DOHH2 (cell line): ENCODE measurements around the gene TMEM98.

Experiments
- H3F3A ChIP-seq: fragments of 200-600 bp; sonication (generic), shearing (Covaris generic); 2 replicates; pipeline ENCODE4 v1.6.0; 2016; ENCODE audit warnings: antibody characterized with exemption, mild to moderate bottlenecking; ENCODE audit not compliant: control insufficient read depth, insufficient read depth
- H3K27ac ChIP-seq: fragments of 200-600 bp; sonication (generic); 2 replicates; pipeline ENCODE4 v1.5.1; 2014; ENCODE audit warnings: low read depth, mild to moderate bottlenecking, low read length, moderate library complexity
- H3K27me3 ChIP-seq: fragments of 200-600 bp; sonication (generic); 2 replicates; pipeline ENCODE4 v1.6.1; 2014; ENCODE audit warnings: mild to moderate bottlenecking, low read length, mixed read lengths; ENCODE audit not compliant: control insufficient read depth
- H3K36me3 ChIP-seq: fragments of 200-600 bp; sonication (generic); 2 replicates; pipeline ENCODE4 v1.6.1; 2014; ENCODE audit warnings: mild to moderate bottlenecking, low read length, moderate library complexity, mixed read lengths; ENCODE audit not compliant: control insufficient read depth
- H3K4me1 ChIP-seq: fragments of 200-600 bp; sonication (generic); 2 replicates; pipeline ENCODE4 v1.6.1; 2014; ENCODE audit warnings: mild to moderate bottlenecking, low read length, mixed read lengths; ENCODE audit not compliant: control insufficient read depth
- H3K4me2 ChIP-seq: fragments of 200-600 bp; sonication (generic); 2 replicates; pipeline ENCODE4 v1.6.0; 2014; ENCODE audit warnings: mild to moderate bottlenecking, low read length, moderate library complexity
- H3K4me3 ChIP-seq: fragments of 200-600 bp; sonication (generic); 2 replicates; pipeline ENCODE4 v1.5.1; 2014; ENCODE audit warnings: mild to moderate bottlenecking, low read length, mixed read lengths
- H3K79me2 ChIP-seq: fragments of 200-600 bp; sonication (generic); 2 replicates; pipeline ENCODE4 v1.6.1; 2014; ENCODE audit warnings: mild to moderate bottlenecking, low read length, mixed read lengths; ENCODE audit not compliant: control insufficient read depth
- H3K9me2 ChIP-seq: fragments of 200-600 bp; sonication (generic); replicated peaks from 2 replicates; pipeline ENCODE4 v1.6.1; 2014; ENCODE audit warnings: mild to moderate bottlenecking, low read length, mixed read lengths; ENCODE audit not compliant: control insufficient read depth
- H3K9me3 ChIP-seq: fragments of 200-600 bp; sonication (generic); 2 replicates; pipeline ENCODE4 v1.6.1; 2014; ENCODE audit warnings: antibody characterized with exemption, low read length, mixed read lengths; ENCODE audit not compliant: control insufficient read depth, insufficient read depth
- H4K20me1 ChIP-seq: fragments of 200-600 bp; sonication (generic); 2 replicates; pipeline ENCODE4 v1.6.0; 2014; ENCODE audit warnings: low read depth, mild to moderate bottlenecking, antibody characterized with exemption, low read length, moderate library complexity; ENCODE audit not compliant: control insufficient read depth, insufficient read depth
- CTCF ChIP-seq: fragments of 200-600 bp; sonication (generic); IDR thresholded peaks from one replicate; pipeline ENCODE4 v1.5.1; 2014; ENCODE audit warnings: antibody characterized with exemption, mild to moderate bottlenecking, low read depth, low read length; ENCODE audit not compliant: poor library complexity, severe bottlenecking
- EZH2phosphoT487 ChIP-seq: fragments of 200-600 bp; sonication (generic); IDR thresholded peaks from 2 replicates; pipeline ENCODE4 v1.6.1; 2017; ENCODE audit warnings: borderline replicate concordance, mild to moderate bottlenecking, antibody characterized with exemption, low read length, moderate library complexity, mixed read lengths

TMEM98 gene

DNA sequence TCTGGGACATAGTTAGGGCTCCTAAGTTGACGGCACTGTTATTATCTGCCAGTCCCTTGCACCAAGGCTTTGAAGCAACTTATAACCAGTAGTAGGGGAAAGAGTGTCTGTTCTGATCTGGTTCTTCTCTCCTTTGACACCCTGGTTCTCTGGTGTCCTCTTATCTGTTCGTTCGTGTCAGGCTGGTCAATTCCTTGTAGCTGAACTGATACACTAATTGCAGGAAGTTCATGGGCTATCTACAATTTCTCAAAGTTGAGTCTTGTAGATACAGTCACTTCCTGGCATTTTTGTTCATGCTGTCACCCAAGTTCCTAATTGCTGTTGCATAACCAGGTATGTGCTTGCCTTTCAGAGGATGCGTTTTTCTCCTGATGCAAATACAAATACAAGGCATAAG is 33.7 kb upstream of the TMEM98 start:
- no peaks in the 10 kb centered on the region for H3K9me2 ChIP-seq
- no peaks in the 10 kb centered on the region for H3F3A ChIP-seq
- no peaks in the 10 kb centered on the region for H3K9me3 ChIP-seq
- no peaks in the 10 kb centered on the region for H4K20me1 ChIP-seq
- TF ChIP-seq EZH2phosphoT487 (no peak), CTCF (no peak)
- 0 out of 2 replicates have a peak, but pooled peaks cover 2% of the 10 kb centered on the region for H3K27me3 ChIP-seq
- no peak overlapping the region for H3K27ac ChIP-seq
- H3K4me2 ChIP-seq: no peak overlapping the region
- H3K4me3 ChIP-seq: no peak overlapping the region
- H3K36me3 ChIP-seq: no peaks in the 10 kb centered on the region
- H3K4me1 ChIP-seq: no peaks in the 10 kb centered on the region
- no peaks in the 10 kb centered on the region for H3K79me2 ChIP-seq

DNA sequence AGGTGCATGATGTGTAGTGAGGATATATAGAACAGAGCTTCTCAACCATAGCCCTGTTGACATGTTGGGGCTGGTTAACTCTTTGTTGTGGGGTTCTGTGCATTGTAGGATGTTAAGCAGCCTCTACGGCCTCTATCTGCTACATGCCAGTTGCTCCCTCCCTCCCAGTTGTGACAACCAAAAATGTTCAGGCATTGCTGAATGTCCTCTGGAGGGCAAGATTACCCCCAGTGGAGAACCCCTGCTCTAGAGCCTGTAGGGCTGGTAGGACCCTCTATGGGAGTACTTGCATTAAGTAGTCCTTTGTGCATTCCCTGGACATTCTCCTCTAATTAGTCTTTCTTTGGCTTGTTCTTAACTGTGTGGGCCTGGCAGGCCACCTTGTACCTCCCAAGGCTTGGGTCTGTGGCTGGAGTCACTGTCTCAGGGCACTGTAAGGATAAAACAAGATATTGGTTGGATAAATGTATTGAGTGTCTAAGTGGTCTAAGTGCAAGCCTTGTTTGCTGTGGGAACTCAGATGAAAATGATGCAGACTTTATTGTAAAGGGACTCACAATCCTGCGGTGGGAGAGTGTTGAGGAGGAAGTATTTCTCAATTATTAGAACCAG is 31.2 kb upstream of the TMEM98 start:
- H3K36me3 ChIP-seq: no peaks in the 10 kb centered on the region
- H4K20me1 ChIP-seq: no peaks in the 10 kb centered on the region
- H3F3A ChIP-seq: no peaks in the 10 kb centered on the region
- H3K4me1 ChIP-seq: no peaks in the 10 kb centered on the region
- peaks cover 2% of the 10 kb centered on the region; the same call in 1 of the 2 replicates for H3K27me3 ChIP-seq
- no peak overlapping the region for H3K4me2 ChIP-seq
- no peaks in the 10 kb centered on the region for H3K9me2 ChIP-seq
- no peaks in the 10 kb centered on the region for H3K79me2 ChIP-seq
- H3K27ac ChIP-seq: no peak overlapping the region
- no peak overlapping the region for H3K4me3 ChIP-seq
- no peak for TF ChIP-seq CTCF
- TF ChIP-seq EZH2phosphoT487: no peak
- H3K9me3 ChIP-seq: no peaks in the 10 kb centered on the region; the same call in 1 of the 2 replicates

- Histone ChIP-seq H3K79me2 (no peaks in the 10 kb centered on the region), H3K9me3 (no peaks in the 10 kb centered on the region; the same call in 1 of the 2 replicates), H3K9me2 (no peaks in the 10 kb centered on the region), H3K4me2 (no peak overlapping the region), H3K27ac (no peak overlapping the region), H3K27me3 (peaks cover 2% of the 10 kb centered on the region; the same call in 1 of the 2 replicates), H3K36me3 (no peaks in the 10 kb centered on the region), H3K4me1 (no peaks in the 10 kb centered on the region), H3F3A (no peaks in the 10 kb centered on the region; the same call in 1 of the 2 replicates), H4K20me1 (no peaks in the 10 kb centered on the region), H3K4me3 (no peak overlapping the region)
- TF ChIP-seq CTCF: no peak
- TF ChIP-seq EZH2phosphoT487: no peak
Measured at GRCh38 chr17:32899236-32900013, 28.5 kb upstream of the TMEM98 start.
